GDM1 (cell line): ENCODE data around the gene RABGGTA.
"Not testable (repeated sequence)": the region's sequence is repeated elsewhere in the genome, so short reads cannot be mapped to it uniquely, and the experiment has no call there.

Experiments used
- DNase-seq: peaks from one replicate; lab custom pipeline; 2025; lab: John Stamatoyannopoulos, UW

RABGGTA gene

DNA sequence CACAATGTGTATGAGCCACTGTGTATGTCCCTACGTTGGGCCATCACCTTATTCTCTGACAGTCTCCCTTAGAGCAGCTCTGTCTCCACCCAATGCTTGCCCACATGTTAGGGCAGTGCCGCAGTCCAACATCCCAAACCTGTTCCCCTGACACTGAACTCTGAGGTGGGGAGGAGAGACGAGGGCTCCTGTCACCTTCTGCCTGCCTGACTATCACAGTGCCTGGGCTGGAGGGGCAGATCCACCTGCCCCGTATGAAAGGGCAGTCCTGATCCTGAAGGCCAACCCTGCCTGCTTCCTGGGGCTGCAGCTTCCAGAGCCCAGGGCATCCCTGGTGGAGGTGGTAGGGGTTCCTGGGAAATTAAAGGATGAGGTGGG is 10.6 kb downstream of the RABGGTA start:
- DNase-seq: no peak

DNA sequence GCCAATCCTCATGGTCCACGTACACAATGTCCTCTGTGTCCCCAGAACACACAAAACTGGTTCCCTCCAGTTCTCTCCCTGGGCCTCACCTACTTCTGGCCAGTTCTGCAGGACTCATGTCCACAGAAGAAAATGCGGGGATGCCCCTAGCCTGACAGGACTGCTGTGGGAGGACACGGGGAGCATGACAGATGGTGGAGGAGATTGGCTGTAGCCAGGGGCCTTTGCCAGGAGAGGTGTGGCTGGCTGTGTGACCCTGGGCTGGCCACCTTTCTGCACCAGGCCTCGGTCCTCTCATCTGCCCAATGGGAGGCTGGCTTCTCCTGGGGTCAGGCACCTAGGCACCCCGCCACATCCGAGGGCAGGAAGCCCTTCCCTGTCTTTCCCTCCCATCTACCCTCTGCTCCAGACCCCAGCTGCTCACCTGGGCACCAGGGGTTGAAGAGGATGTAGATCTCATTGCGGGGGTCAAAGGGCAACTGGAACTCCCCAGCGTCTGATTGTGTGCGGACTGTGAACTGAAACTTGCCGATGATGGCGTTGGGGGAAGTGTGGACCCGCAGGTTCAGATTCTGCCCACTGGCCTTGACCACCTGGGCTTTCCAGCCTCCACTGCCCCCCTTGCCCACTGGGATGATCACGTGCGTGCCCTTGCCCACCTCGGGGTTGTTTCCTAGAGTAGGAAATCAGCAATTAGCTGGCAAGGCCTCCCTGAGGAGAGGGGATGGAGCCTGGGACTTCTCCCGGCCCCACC is 11.2 kb downstream of the RABGGTA start:
- no peak for DNase-seq

DNA sequence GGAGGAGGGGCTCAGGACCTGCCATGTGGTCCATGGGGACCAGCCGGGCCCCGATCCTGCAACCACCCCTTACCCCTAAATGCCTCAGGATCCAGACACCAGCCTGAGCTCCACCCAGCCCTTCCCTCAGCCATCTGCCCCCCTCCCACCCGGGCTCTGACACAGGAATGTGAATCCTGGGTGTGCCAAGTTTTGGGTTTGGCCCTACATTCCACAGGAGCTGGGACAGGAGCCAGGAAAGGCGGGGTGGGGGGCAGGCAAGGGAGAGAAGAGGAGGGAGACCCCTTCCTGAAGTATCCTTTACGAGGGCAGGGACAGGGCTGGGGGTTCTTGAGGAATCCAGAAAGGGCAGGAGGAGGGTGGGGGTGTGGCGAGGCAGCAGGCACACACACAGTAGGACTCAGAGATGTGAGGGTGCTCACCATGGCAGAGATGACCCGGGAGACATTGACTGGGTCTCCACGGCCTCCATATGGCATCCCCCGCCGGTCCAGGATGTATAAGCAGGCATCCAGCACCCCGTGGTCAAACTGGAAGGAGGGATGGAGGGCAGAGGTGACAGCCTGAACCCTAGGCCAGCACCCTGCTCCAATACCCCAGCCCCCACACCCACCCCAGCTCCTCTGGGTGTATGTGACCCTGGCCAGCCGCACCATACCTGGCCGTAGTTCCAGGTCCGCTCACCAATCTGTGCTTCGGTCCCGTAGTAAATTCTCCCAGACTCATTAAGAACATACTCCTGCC is 11.9 kb downstream of the RABGGTA start:
- DNase-seq: no peak

GRCh38 chr14:24258548-24259265 is 12.7 kb downstream of the RABGGTA start:
- DNase-seq: no peak

GRCh38 chr14:24258119-24258518 is 13.3 kb downstream of the RABGGTA start:
- DNase-seq: no peak

DNA sequence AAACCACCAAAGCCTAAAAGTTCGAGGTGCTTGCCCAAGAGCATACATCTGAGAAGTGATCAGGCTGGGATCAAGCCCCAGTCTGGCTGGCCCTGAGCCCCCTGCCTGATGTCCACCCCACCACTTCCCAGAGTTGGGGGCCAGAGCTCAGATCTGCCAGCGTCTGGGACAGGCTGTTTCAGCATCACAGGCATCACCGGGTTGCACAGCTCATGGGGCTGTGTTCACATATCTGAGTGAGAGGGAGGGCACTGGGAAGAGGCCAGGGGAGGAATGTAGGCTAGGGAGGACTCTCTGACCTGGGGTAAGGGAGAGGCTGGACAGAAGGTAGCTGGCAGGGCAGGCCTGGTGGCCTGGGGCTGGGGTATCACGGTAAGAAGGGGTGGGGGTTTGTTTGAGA is 14.4 kb downstream of the RABGGTA start:
- DNase-seq: no peak

DNA sequence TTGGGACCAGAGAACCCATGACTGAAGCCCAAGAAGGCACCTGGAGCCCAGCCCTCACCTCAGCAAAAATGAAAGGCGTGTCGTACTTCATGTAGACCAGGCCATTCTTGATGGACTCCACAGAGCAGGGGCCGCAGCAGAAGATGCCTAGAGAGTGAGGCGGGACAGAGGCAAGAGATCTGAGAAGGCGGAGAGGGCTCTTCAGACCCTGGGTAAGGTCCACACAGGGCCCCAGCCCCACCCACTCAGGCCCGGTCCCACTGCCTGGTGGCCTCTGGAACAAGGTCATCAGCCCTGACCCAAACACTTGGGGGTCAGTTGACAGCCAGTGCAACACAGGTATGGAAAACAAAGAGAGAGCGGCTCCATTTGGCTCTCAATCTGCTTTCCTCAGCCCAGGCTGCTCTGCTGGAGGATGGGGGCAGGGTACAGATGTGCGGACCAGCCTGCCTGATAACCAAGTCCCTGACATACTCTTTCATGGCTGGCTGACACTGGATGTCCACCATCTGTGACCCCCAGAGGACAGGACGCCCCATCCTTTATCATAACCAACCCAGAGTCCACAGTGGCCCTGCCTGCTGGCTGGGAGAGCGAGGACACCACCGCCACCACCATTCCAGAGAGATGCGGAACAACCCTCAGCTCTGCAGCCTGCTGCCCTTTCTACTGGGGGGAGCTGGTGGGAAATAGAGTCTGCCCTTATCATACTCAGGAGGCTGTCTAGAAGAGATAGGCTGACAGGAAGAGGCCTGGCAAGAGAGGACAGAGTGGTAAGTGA is 15.3 kb downstream of the RABGGTA start:
- DNase-seq: no peak

DNA sequence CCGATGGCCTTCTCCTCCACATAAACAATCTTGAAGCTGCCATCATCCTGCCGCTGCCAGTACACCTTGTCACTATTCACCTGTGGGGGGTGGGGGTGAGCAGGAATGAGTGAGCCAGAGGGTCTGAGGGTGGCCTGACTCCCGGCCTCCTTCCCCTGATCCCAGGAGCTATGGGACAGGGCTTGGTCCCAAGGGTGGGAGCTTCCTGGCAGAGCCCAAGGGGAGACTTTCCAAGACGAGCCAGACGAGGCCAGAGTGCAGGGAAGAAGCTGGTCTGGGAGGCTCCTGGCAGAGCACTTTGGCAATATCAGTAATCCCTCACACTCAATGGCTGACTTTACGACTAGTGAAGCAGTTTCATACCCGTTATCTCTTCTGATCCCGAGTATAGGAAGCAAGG is 16.0 kb downstream of the RABGGTA start:
- DNase-seq: no peak

- no peak for DNase-seq
These were observed 16.6 kb downstream of the RABGGTA start for GRCh38 chr14:24254630-24255392.

GRCh38 chr14:24253936-24254335 is 17.5 kb downstream of the RABGGTA start:
- no peak for DNase-seq

GRCh38 chr14:24252289-24253124 is 18.9 kb downstream of the RABGGTA start:
- DNase-seq: no peak

DNA sequence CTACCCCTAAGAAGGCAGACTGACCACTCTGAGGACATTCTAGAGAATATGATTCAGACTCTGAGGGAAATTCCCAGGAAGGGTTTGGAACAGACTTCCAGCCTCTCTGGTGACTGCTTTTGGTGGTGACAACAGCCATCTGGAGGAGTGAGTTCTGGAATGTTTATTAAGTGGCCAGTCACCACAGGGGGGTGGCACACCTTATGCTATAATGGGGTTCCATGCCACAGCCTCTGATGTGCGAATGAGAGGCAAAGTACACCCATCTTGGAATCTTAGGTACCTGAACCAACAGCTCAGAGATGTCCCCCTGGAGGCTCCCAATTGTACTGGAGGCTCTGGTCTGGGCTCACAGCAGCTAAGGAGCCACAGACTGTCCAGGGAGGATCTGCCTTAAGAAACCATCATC is 19.5 kb downstream of the RABGGTA start:
- DNase-seq: no peak

DNA sequence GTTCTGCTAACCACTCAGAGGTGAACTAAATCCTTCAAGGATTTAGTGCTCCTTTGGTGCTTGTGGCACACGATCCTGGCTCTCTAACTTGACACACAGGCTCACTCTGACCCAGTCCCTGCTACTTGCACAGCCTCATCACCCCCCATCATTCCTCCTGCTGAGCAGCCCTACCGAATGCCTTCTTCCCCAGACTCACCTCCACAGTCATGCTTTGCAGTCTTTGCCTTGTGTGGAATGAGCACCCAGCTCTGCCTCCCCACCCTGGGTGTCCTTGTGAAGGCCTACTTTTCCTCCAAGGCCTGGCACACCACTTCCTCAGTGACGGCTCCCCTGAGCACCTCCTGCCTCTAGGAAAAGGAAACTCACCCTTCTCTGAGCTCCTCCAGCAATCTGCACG is 21.0 kb downstream of the RABGGTA start:
- DNase-seq: no peak

- DNase-seq: no peak
These were observed 22.0 kb downstream of the RABGGTA start for GRCh38 chr14:24249230-24250021.

- DNase-seq: no peak
These were observed 24.0 kb downstream of the RABGGTA start for GRCh38 chr14:24247422-24247821.

DNA sequence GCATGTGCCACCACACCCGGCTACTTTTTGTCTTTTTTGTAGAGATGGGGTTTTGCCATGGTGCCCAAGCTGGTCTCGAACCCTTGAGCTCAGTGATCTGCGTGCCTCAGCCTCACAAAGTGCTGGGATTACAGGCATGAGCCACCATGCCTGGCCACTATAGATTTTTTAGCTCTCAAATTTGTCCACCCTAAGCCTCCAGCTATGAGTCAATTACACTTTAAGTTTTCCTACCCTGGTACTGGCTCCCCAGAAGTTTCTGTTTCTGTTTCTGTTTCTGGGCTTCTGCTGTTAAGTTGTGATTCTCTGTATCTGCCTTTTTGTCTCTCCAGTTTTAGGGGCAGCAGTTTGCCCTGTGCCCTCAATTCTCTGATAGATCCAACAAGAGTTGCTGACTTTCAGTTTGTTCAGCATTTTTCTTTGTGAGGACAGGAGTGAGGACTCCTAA is 24.6 kb downstream of the RABGGTA start:
- no peak for DNase-seq

DNA sequence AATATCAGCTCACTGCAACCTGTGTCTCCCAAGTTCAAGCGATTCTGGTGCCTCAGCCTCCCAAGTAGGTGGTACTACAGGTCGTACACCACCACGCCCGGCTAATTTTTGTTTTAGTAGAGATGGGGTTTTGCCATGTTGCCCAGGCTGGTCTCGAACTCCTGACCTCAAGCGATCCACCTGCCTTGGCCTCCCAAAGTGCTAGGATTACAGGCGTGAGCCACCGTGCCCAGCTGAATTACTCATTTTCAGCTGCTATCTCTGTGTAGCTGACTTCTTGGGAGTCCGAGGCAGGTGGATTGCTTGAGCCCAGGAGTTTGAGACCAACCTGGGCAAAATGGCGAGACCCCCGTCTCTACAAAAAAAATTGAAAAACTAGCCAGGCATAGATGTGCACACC is 26.0 kb downstream of the RABGGTA start:
- DNase-seq: not testable (repeated sequence)

GRCh38 chr14:24243336-24243836 is 28.0 kb downstream of the RABGGTA start:
- peak; percentile 44 for DNase-seq

- peak; percentile 92 for DNase-seq
These were observed 29.5 kb downstream of the RABGGTA start for GRCh38 chr14:24241829-24242443.
